HG02642 (cell line): ENCODE data around the gene KIF2A.
A peak's percentile ranks its signal among the peaks of the same experiment; 100 is the strongest.
"Not testable (repeated sequence)": the region's sequence is repeated elsewhere in the genome, so short reads cannot be mapped to it uniquely, and the experiment has no call there.

Experiments
- ATAC-seq: cut with Tn5 transposase; IDR thresholded peaks from one replicate; pipeline ENCODE4 v1.9.1; 2021; ENCODE audit warnings: mild to moderate bottlenecking; ENCODE audit not compliant: unreplicated experiment, poor library complexity

The KIF2A gene

GRCh38 chr5:62288118-62288517, 17.9 kb upstream of the KIF2A start:
- no peak for ATAC-seq

- ATAC-seq = no peak
Measured at GRCh38 chr5:62289813-62290212, 16.2 kb upstream of the KIF2A start.

- not testable (repeated sequence) for ATAC-seq
Measured at GRCh38 chr5:62291829-62292228, 14.2 kb upstream of the KIF2A start.

- ATAC-seq = no peak
Measured at GRCh38 chr5:62296998-62297397, 9.0 kb upstream of the KIF2A start.

GRCh38 chr5:62298118-62298517, 7.9 kb upstream of the KIF2A start:
- ATAC-seq = no peak

GRCh38 chr5:62299101-62299500, 6.9 kb upstream of the KIF2A start:
- ATAC-seq = no peak

GRCh38 chr5:62299600-62299999, 6.4 kb upstream of the KIF2A start:
- ATAC-seq = no peak

GRCh38 chr5:62305358-62305714, 670 bp upstream of the KIF2A start:
- ATAC-seq = no peak

GRCh38 chr5:62306323-62306895, 403 bp downstream of the KIF2A start:
- peak; percentile 49 for ATAC-seq

GRCh38 chr5:62306896-62307689, 1.1 kb downstream of the KIF2A start:
- ATAC-seq = peak; percentile 3

GRCh38 chr5:62308439-62308838, 2.4 kb downstream of the KIF2A start:
- no peak for ATAC-seq

- ATAC-seq = no peak
Measured at GRCh38 chr5:62309107-62309506, 3.1 kb downstream of the KIF2A start.

- ATAC-seq = no peak
Measured at GRCh38 chr5:62310426-62311143, 4.6 kb downstream of the KIF2A start.

GRCh38 chr5:62312036-62312435, 6.0 kb downstream of the KIF2A start:
- ATAC-seq = no peak

GRCh38 chr5:62312674-62313073, 6.7 kb downstream of the KIF2A start:
- ATAC-seq = no peak

GRCh38 chr5:62314213-62314830, 8.3 kb downstream of the KIF2A start:
- ATAC-seq = no peak

- no peak for ATAC-seq
Measured at GRCh38 chr5:62315376-62316175, 9.6 kb downstream of the KIF2A start.

GRCh38 chr5:62316176-62316502, 10.1 kb downstream of the KIF2A start:
- no peak for ATAC-seq

GRCh38 chr5:62317810-62318209, 11.8 kb downstream of the KIF2A start:
- no peak for ATAC-seq

- no peak for ATAC-seq
Measured at GRCh38 chr5:62322484-62322883, 16.5 kb downstream of the KIF2A start.
